AG10803 (cell line): ENCODE results near the gene CMTM7.

ENCODE experiments used
- DNase-seq: peaks from one replicate; pipeline ENCODE4 v3.0.0; 2010; ENCODE audit warnings: low read depth
- H3K4me3 ChIP-seq: 2 replicates; pipeline ENCODE4 v1.5.1; 2011; ENCODE audit warnings: mild to moderate bottlenecking, low read length, control low read depth
- CTCF ChIP-seq: conservative IDR thresholded peaks from 2 replicates; pipeline ENCODE4 v1.5.1; 2011; ENCODE audit warnings: mild to moderate bottlenecking, low read length, control low read depth, inconsistent platforms

The CMTM7 gene

DNA sequence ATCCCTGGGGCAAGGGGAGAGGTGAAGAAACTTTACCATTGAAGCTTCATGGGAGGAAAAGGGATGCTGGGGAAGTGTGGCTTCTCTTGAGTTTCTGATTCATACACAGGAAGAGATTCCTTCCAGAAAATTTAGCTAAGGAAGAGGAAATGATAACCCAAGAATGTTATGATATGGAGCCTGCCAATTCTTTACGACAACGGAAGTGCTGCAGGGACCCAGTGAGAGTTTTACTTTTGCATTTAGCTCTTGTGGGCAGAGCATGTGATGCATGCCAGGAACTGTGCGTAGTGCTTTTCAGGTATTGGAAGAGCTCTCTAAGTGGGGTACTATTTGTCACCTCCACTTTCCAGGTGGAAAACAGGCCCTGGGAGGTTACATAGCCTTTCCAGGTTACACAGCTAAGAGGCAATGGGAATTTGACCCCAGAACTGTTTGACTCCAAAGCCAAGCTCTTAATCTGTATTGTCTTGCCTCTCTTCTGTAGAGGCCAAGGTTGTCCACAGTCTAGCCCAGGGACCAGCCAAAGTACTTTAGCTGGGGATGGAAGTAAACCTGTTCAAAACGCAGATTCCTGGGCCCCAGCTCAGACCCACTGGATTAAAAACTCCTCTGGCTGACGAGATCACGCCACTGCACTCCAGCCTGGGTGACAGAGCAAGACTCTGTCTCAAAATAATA, 23.0 kb downstream of the CMTM7 start:
- no peak overlapping the region for H3K4me3 ChIP-seq
- no peak for TF ChIP-seq CTCF
- DNase-seq: no peak

DNA sequence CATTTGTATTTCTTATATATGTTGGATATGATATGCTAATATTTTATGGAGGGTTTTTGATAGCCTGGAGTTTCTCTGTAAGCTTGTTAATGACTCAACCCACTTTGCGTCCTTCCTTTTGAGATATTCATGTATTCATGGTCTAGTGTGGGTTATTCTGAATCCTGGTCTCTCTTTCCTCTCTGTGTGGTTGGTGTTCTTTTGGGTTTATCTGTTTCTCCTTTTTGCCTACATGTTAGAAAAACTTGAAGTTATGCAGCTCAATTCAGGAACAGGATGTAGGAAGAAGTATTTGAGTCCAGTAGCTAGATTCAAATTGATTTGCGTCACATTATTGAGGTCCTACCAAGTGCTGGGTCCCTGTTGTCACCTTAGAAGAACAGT, 28.1 kb downstream of the CMTM7 start:
- H3K4me3 ChIP-seq: no peak overlapping the region
- TF ChIP-seq CTCF: no peak
- DNase-seq: no peak

- peak; percentile 24 for TF ChIP-seq CTCF
- DNase-seq: no peak
- no peak overlapping the region for H3K4me3 ChIP-seq
These were observed 28.7 kb downstream of the CMTM7 start for GRCh38 chr3:32420126-32421038.

GRCh38 chr3:32421185-32421584, 29.5 kb downstream of the CMTM7 start:
- no peak overlapping the region for H3K4me3 ChIP-seq
- no peak for TF ChIP-seq CTCF
- no peak for DNase-seq

DNA sequence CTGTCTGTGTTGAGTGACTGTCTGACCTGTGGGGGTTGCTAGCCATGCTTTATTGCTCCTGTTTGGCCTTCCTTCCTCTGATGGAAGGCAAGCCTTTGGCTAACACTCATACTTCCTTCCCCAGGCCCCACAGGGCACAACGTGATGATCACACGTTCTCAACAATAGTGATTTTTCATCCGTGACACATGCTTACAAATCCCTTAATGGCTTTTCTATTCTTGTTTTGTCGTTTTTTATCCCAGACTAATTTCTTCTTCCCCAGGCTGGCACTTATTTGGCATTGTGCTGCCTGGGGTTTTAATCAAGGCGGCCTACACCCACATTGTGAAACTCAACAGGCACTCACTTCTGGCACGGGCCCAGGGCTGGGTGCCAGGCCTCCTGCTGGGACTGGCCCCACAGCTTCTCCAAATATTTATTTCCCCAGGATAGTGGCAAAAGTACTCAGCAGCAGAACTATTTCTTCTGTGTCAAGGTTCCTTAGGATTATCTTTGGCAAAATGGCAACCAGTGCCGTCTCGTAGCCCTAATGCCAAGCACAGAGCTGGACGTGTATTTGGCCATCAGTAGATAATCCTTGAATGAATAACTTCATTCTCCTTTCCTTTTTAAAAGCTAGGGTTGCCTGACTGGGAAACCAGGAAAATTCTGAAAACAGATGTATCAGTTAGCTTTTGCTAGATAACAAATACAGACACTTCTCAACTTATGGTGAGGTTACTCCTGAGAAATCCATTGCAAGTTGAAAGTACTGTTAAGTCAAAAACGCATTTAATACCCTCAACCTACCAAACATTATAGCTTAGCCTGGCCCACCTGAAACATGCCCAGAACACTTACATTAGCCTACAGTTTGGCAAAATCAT, 30.6 kb downstream of the CMTM7 start:
- no peak for TF ChIP-seq CTCF
- no peak overlapping the region for H3K4me3 ChIP-seq
- peak; percentile 90 for DNase-seq

DNA sequence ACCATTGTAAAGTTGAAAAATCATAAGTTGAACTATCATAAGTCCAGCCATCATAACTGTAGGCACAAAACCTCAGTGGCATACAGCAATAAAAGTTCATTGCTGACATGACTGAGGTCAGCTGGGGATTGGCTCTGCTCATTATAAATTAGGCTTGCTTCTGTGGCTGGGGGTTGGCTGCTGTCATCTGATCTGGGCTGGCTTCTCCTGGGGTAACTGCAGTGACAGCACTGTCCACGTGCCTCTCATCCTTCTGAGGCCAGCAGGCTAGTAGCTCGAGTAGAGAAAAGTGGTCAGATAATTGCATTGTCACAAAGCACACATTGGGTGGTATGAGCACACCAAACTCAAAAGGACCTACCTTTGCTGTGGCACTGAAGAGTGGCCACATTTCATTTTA, 31.3 kb downstream of the CMTM7 start:
- H3K4me3 ChIP-seq: no peak overlapping the region
- TF ChIP-seq CTCF: no peak
- no peak for DNase-seq
